ENCODE data around the gene TGFBR3. TPM values are rescaled to one million over a fixed set of nuclear protein-coding genes. Genes with fewer than 3 reads are reported as not detected.

TGFBR3 gene
- total RNA-seq, 4 donors from 2014 or later, result 16.3 to 90.0 (median 54.7) TPM

- no peaks in the 10 kb centered on the region for H3K36me3 ChIP-seq
- H3K27me3 ChIP-seq, result no peaks in the 10 kb centered on the region
- H3K4me3 ChIP-seq, result no peak overlapping the region
- no peak for DNase-seq
- H3K27ac ChIP-seq, result peak overlapping the region in 2 of 4 donors; percentile 22 to 28
- H3K4me1 ChIP-seq, result peaks cover 0 to 8% (median 0%) of the 10 kb centered on the region in 4 donors
- no peak for TF ChIP-seq POLR2A (IDR thresholded peaks at IDR 0.05)
- no peak for TF ChIP-seq CTCF (IDR thresholded peaks at IDR 0.05)
- no peaks in the 10 kb centered on the region for H3K9me3 ChIP-seq
These were observed 108.2 kb downstream of the TGFBR3 start for GRCh38 chr1:91777630-91778300.

- DNase-seq, result no peak
- H3K27ac ChIP-seq, result peak overlapping the region in 2 of 4 donors; percentile 22 to 28
- no peaks in the 10 kb centered on the region for H3K36me3 ChIP-seq
- no peaks in the 10 kb centered on the region for H3K9me3 ChIP-seq
- H3K4me3 ChIP-seq, result no peak overlapping the region
- TF ChIP-seq POLR2A (IDR thresholded peaks at IDR 0.05) (no peak), CTCF (IDR thresholded peaks at IDR 0.05) (no peak)
- peaks cover 0 to 3% (median 0%) of the 10 kb centered on the region in 4 donors for H3K4me1 ChIP-seq
- H3K27me3 ChIP-seq, result no peaks in the 10 kb centered on the region
These were observed 108.8 kb downstream of the TGFBR3 start for GRCh38 chr1:91777196-91777595.

- Histone ChIP-seq H3K4me1 (peaks cover 0 to 2% (median 0%) of the 10 kb centered on the region in 4 donors), H3K36me3 (no peaks in the 10 kb centered on the region), H3K27me3 (no peaks in the 10 kb centered on the region), H3K27ac (peak overlapping the region in 1 of 4 donors; percentile 28), H3K4me3 (no peak overlapping the region), H3K9me3 (no peaks in the 10 kb centered on the region)
- no peak for TF ChIP-seq CTCF (IDR thresholded peaks at IDR 0.05)
- TF ChIP-seq POLR2A (IDR thresholded peaks at IDR 0.05), result no peak
- no peak for DNase-seq
These were observed 109.7 kb downstream of the TGFBR3 start for GRCh38 chr1:91776068-91776794.

GRCh38 chr1:91775227-91775626 is 110.7 kb downstream of the TGFBR3 start:
- H3K27ac ChIP-seq, result no peak overlapping the region
- TF ChIP-seq POLR2A (IDR thresholded peaks at IDR 0.05) (no peak), CTCF (IDR thresholded peaks at IDR 0.05) (no peak)
- no peak for DNase-seq

GRCh38 chr1:91774520-91775203 is 111.3 kb downstream of the TGFBR3 start:
- H3K9me3 ChIP-seq, result no peaks in the 10 kb centered on the region
- H3K27ac ChIP-seq, result no peak overlapping the region
- no peak overlapping the region for H3K4me3 ChIP-seq
- no peaks in the 10 kb centered on the region for H3K4me1 ChIP-seq
- no peaks in the 10 kb centered on the region for H3K36me3 ChIP-seq
- no peak for DNase-seq
- TF ChIP-seq POLR2A (IDR thresholded peaks at IDR 0.05), result no peak
- TF ChIP-seq CTCF (IDR thresholded peaks at IDR 0.05), result no peak
- no peaks in the 10 kb centered on the region for H3K27me3 ChIP-seq

More at GRCh38 chr1:91775227-91775626, 110.7 kb downstream of the TGFBR3 start:
- Histone ChIP-seq H3K27me3 (no peaks in the 10 kb centered on the region), H3K9me3 (no peaks in the 10 kb centered on the region), H3K36me3 (no peaks in the 10 kb centered on the region), H3K4me1 (no peaks in the 10 kb centered on the region), H3K4me3 (no peak overlapping the region)

Data from Peyer's patch (tissue), 4 donors.